ENCODE results near the gene DMTF1.

DNA sequence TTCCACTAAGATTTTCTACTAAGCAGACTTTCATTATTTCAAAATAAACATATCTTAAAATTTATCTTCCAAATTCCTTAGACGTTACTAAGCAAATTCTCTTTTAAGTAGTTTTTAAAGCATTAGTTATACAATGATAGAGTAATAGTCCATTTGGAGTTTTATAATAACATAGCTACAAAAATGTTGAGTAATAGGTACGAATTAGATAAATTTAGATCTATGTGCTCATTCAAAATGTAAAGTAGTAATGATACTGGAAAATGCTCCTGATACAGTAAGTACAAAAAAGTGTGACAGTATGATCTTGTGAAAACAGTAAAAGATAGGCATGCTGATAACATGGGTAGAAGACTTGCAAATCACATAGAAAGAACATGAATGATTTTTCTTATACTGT lies 4.5 kb downstream of the DMTF1 start:
- TF ChIP-seq, protein P1, sequence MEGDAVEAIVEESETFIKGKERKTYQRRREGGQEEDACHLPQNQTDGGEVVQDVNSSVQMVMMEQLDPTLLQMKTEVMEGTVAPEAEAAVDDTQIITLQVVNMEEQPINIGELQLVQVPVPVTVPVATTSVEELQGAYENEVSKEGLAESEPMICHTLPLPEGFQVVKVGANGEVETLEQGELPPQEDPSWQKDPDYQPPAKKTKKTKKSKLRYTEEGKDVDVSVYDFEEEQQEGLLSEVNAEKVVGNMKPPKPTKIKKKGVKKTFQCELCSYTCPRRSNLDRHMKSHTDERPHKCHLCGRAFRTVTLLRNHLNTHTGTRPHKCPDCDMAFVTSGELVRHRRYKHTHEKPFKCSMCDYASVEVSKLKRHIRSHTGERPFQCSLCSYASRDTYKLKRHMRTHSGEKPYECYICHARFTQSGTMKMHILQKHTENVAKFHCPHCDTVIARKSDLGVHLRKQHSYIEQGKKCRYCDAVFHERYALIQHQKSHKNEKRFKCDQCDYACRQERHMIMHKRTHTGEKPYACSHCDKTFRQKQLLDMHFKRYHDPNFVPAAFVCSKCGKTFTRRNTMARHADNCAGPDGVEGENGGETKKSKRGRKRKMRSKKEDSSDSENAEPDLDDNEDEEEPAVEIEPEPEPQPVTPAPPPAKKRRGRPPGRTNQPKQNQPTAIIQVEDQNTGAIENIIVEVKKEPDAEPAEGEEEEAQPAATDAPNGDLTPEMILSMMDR (conservative IDR thresholded peaks at IDR 0.05; ENCODE audit: low read length), result no peak
- no peak for TF ChIP-seq EZH2phosphoT487 (IDR thresholded peaks at IDR 0.05; ENCODE audit: borderline replicate concordance)

Data from Loucy (cell line).